ENCODE results near the gene CCL27. TPM values are rescaled to one million over a fixed set of nuclear protein-coding genes. Genes with fewer than 3 reads are reported as not detected.

CCL27 gene
- total RNA-seq, 1 donor from 2014 or later, result not detected

GRCh38 chr9:34650816-34651215, 11.6 kb downstream of the CCL27 start:
- H3K27ac Mint-ChIP-seq (ENCODE audit: unreplicated experiment), result peak overlapping the region; percentile 98
- H3K27me3 Mint-ChIP-seq (ENCODE audit: low read depth), result no peaks in the 10 kb centered on the region
- no peak for DNase-seq (ENCODE audit: low spot score)
- H3K4me1 Mint-ChIP-seq (ENCODE audit: low read depth), result peaks cover 73% of the 10 kb centered on the region
- TF ChIP-seq, protein P1, sequence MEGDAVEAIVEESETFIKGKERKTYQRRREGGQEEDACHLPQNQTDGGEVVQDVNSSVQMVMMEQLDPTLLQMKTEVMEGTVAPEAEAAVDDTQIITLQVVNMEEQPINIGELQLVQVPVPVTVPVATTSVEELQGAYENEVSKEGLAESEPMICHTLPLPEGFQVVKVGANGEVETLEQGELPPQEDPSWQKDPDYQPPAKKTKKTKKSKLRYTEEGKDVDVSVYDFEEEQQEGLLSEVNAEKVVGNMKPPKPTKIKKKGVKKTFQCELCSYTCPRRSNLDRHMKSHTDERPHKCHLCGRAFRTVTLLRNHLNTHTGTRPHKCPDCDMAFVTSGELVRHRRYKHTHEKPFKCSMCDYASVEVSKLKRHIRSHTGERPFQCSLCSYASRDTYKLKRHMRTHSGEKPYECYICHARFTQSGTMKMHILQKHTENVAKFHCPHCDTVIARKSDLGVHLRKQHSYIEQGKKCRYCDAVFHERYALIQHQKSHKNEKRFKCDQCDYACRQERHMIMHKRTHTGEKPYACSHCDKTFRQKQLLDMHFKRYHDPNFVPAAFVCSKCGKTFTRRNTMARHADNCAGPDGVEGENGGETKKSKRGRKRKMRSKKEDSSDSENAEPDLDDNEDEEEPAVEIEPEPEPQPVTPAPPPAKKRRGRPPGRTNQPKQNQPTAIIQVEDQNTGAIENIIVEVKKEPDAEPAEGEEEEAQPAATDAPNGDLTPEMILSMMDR (IDR thresholded peaks at IDR 0.05), result no peak
- H3K36me3 Mint-ChIP-seq (ENCODE audit: low read depth), result peaks cover 9% of the 10 kb centered on the region
- H3K4me3 Mint-ChIP-seq (ENCODE audit: unreplicated experiment), result no peak overlapping the region
- no peaks in the 10 kb centered on the region for H3K9me3 Mint-ChIP-seq (ENCODE audit: low read depth)

GRCh38 chr9:34648673-34649072, 13.8 kb downstream of the CCL27 start:
- no peak overlapping the region for H3K4me3 Mint-ChIP-seq (ENCODE audit: unreplicated experiment)
- TF ChIP-seq, protein P1 (IDR thresholded peaks at IDR 0.05), result no peak
- no peaks in the 10 kb centered on the region for H3K27me3 Mint-ChIP-seq (ENCODE audit: low read depth)
- H3K4me1 Mint-ChIP-seq (ENCODE audit: low read depth), result peaks cover 58% of the 10 kb centered on the region
- H3K9me3 Mint-ChIP-seq (ENCODE audit: low read depth), result no peaks in the 10 kb centered on the region
- H3K36me3 Mint-ChIP-seq (ENCODE audit: low read depth), result peaks cover 9% of the 10 kb centered on the region
- no peak for DNase-seq (ENCODE audit: low spot score)
- H3K27ac Mint-ChIP-seq (ENCODE audit: unreplicated experiment), result no peak overlapping the region

- H3K4me1 Mint-ChIP-seq (ENCODE audit: low read depth), result peaks cover 48% of the 10 kb centered on the region
- no peaks in the 10 kb centered on the region for H3K9me3 Mint-ChIP-seq (ENCODE audit: low read depth)
- peak overlapping the region; percentile 84 for H3K4me3 Mint-ChIP-seq (ENCODE audit: unreplicated experiment)
- H3K27me3 Mint-ChIP-seq (ENCODE audit: low read depth), result no peaks in the 10 kb centered on the region
- peaks cover 9% of the 10 kb centered on the region for H3K36me3 Mint-ChIP-seq (ENCODE audit: low read depth)
- TF ChIP-seq, protein P1 (IDR thresholded peaks at IDR 0.05), result no peak
- peak overlapping the region; percentile 59 for H3K27ac Mint-ChIP-seq (ENCODE audit: unreplicated experiment)
- DNase-seq (ENCODE audit: low spot score), result no peak
Measured at GRCh38 chr9:34647651-34648050, 14.8 kb downstream of the CCL27 start.

- Mint-ChIP-seq H3K36me3 (ENCODE audit: low read depth) (peaks cover 9% of the 10 kb centered on the region), H3K9me3 (ENCODE audit: low read depth) (no peaks in the 10 kb centered on the region), H3K27me3 (ENCODE audit: low read depth) (no peaks in the 10 kb centered on the region), H3K27ac (ENCODE audit: unreplicated experiment) (peak overlapping the region; percentile 91), H3K4me3 (ENCODE audit: unreplicated experiment) (peak overlapping the region; percentile 84), H3K4me1 (ENCODE audit: low read depth) (peaks cover 42% of the 10 kb centered on the region)
- no peak for DNase-seq (ENCODE audit: low spot score)
- TF ChIP-seq, protein P1 (IDR thresholded peaks at IDR 0.05), result no peak
Measured at GRCh38 chr9:34647084-34647403, 15.4 kb downstream of the CCL27 start.

- Mint-ChIP-seq H3K4me1 (ENCODE audit: low read depth) (peaks cover 36% of the 10 kb centered on the region), H3K27me3 (ENCODE audit: low read depth) (no peaks in the 10 kb centered on the region), H3K36me3 (ENCODE audit: low read depth) (peaks cover 9% of the 10 kb centered on the region), H3K4me3 (ENCODE audit: unreplicated experiment) (peak within 1 kb of the TSS; percentile 84), H3K9me3 (ENCODE audit: low read depth) (no peaks in the 10 kb centered on the region), H3K27ac (ENCODE audit: unreplicated experiment) (peak within 1 kb of the TSS; percentile 91)
- TF ChIP-seq, protein P1 (IDR thresholded peaks at IDR 0.05), result peak; percentile 78
- DNase-seq (ENCODE audit: low spot score), result no peak
Measured at GRCh38 chr9:34646211-34647083, 16.0 kb downstream of the CCL27 start, which contains the start of gene GALT. TSS of gene GALT (plus strand) at chr9:34646675. CDS start at chr9:34646705, 30 bp downstream.
